ENCODE measurements around the gene NPIPA1. TPM values are rescaled to one million over a fixed set of nuclear protein-coding genes. Genes with fewer than 3 reads are reported as not detected.
"Not testable (repeated sequence)": the region's sequence is repeated elsewhere in the genome, so short reads cannot be mapped to it uniquely, and the experiment has no call there.

NPIPA1 gene
- total RNA-seq, 2 donors from 2014 or later: 101 to 165 TPM

GRCh38 chr16:14918504-14918903, 18.7 kb upstream of the NPIPA1 start:
- not testable (repeated sequence) for H3K27ac ChIP-seq; H3K27me3 ChIP-seq (replicated peaks; ENCODE audit: insufficient read depth); H3K9me3 ChIP-seq; H3K4me1 ChIP-seq (ENCODE audit: control insufficient read depth in 1 of 2, low read depth in 2 of 2); H3K4me3 ChIP-seq; ATAC-seq (ENCODE audit: insufficient number of reproducible peaks, low FRiP score, low read depth); H3K36me3 ChIP-seq
- DNase-seq (ENCODE audit: low spot score): peak; percentile 1

- H3K4me3 ChIP-seq; H3K27me3 ChIP-seq (replicated peaks; ENCODE audit: insufficient read depth); H3K27ac ChIP-seq; ATAC-seq (ENCODE audit: insufficient number of reproducible peaks, low FRiP score, low read depth); H3K36me3 ChIP-seq; H3K4me1 ChIP-seq (ENCODE audit: control insufficient read depth in 1 of 2, low read depth in 2 of 2); H3K9me3 ChIP-seq: not testable (repeated sequence)
- DNase-seq (ENCODE audit: low spot score): peak; percentile 2
Observed at GRCh38 chr16:14919837-14920600, 17.2 kb upstream of the NPIPA1 start.

- H3K9me3 ChIP-seq; ATAC-seq (ENCODE audit: insufficient number of reproducible peaks, low FRiP score, low read depth); H3K4me1 ChIP-seq (ENCODE audit: control insufficient read depth in 1 of 2, low read depth in 2 of 2); H3K27me3 ChIP-seq (replicated peaks; ENCODE audit: insufficient read depth); DNase-seq (ENCODE audit: low spot score); H3K27ac ChIP-seq; H3K4me3 ChIP-seq; H3K36me3 ChIP-seq: not testable (repeated sequence)
Observed at GRCh38 chr16:14922285-14922684, 15.0 kb upstream of the NPIPA1 start.

DNA sequence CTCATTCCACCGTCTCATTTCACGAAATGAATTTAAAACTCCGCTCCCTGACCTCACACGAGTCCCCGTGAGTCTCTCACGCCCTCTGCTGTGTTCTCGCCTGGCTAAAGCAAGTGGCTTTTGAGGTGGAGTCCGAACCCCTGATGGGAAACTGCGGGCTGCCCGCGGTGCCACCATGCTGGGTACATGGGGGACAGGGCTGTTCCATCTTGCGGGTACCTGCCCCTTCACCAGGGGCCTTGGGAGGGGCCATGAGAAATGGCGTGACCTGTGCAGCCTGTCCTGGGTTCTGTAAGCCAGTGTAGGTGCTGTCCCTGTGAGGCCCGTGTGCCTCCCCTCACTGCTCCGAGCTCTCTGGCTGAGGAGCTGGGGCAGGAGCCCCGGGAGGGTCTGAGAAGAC, 14.3 kb upstream of the NPIPA1 start:
- not testable (repeated sequence) for H3K27me3 ChIP-seq (replicated peaks; ENCODE audit: insufficient read depth); ATAC-seq (ENCODE audit: insufficient number of reproducible peaks, low FRiP score, low read depth); H3K27ac ChIP-seq; DNase-seq (ENCODE audit: low spot score); H3K9me3 ChIP-seq; H3K36me3 ChIP-seq; H3K4me3 ChIP-seq; H3K4me1 ChIP-seq (ENCODE audit: control insufficient read depth in 1 of 2, low read depth in 2 of 2)

- ATAC-seq (ENCODE audit: insufficient number of reproducible peaks, low FRiP score, low read depth); H3K36me3 ChIP-seq; H3K27me3 ChIP-seq (replicated peaks; ENCODE audit: insufficient read depth); H3K4me3 ChIP-seq; H3K9me3 ChIP-seq; H3K4me1 ChIP-seq (ENCODE audit: control insufficient read depth in 1 of 2, low read depth in 2 of 2); H3K27ac ChIP-seq: not testable (repeated sequence)
- DNase-seq (ENCODE audit: low spot score): peak; percentile 1
Observed at GRCh38 chr16:14923394-14924088, 13.7 kb upstream of the NPIPA1 start.

GRCh38 chr16:14924359-14924758, 12.9 kb upstream of the NPIPA1 start:
- not testable (repeated sequence) for H3K4me1 ChIP-seq (ENCODE audit: control insufficient read depth in 1 of 2, low read depth in 2 of 2); H3K36me3 ChIP-seq; ATAC-seq (ENCODE audit: insufficient number of reproducible peaks, low FRiP score, low read depth); H3K4me3 ChIP-seq; H3K27ac ChIP-seq; H3K9me3 ChIP-seq; H3K27me3 ChIP-seq (replicated peaks; ENCODE audit: insufficient read depth); DNase-seq (ENCODE audit: low spot score)

DNA sequence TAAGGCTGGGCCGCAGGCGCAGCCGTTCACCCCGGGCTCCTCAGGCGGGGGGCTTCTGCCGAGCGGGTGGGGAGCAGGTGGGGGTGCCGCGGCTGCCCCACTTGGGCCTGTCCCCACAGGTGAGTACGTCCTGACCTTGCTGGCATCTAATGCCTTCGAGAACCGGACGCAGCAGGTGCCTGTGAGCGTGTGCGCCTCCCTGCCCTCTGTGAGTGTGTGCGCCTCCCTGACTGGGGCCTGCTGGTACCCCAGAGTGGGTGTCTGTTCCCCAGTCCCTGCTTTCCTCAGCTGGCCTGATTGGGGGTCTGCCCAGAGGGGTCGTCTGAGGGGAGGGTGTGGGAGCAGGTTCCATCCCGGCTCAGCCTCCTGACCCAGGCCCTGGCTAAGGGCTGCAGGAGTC, 12.3 kb upstream of the NPIPA1 start:
- H3K9me3 ChIP-seq; H3K27me3 ChIP-seq (replicated peaks; ENCODE audit: insufficient read depth); H3K36me3 ChIP-seq; H3K27ac ChIP-seq; H3K4me1 ChIP-seq (ENCODE audit: control insufficient read depth in 1 of 2, low read depth in 2 of 2); ATAC-seq (ENCODE audit: insufficient number of reproducible peaks, low FRiP score, low read depth); DNase-seq (ENCODE audit: low spot score); H3K4me3 ChIP-seq: not testable (repeated sequence)

GRCh38 chr16:14928064-14928714, 9.1 kb upstream of the NPIPA1 start:
- H3K4me1 ChIP-seq (ENCODE audit: control insufficient read depth in 1 of 2, low read depth in 2 of 2); H3K27ac ChIP-seq; H3K36me3 ChIP-seq; H3K9me3 ChIP-seq; ATAC-seq (ENCODE audit: insufficient number of reproducible peaks, low FRiP score, low read depth); H3K27me3 ChIP-seq (replicated peaks; ENCODE audit: insufficient read depth); H3K4me3 ChIP-seq: not testable (repeated sequence)
- DNase-seq (ENCODE audit: low spot score): peak; percentile 1

DNA sequence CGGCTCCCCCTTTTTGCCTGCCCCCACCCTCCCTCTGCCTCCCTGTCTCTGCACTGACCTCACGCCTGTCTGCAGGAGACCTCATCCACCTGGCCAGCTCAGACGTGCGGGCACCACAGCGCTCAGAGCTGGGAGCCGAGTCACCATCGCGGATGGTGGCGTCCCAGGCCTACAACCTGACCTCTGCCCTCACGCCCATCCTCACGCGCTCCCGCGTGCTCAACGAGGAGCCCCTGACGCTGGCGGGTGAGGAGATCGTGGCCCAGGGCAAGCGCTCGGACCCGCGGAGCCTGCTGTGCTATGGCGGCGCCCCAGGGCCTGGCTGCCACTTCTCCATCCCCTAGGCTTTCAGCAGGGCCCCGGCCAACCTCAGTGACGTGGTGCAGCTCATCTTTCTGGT, 8.1 kb upstream of the NPIPA1 start:
- H3K27ac ChIP-seq; DNase-seq (ENCODE audit: low spot score); H3K36me3 ChIP-seq; ATAC-seq (ENCODE audit: insufficient number of reproducible peaks, low FRiP score, low read depth); H3K9me3 ChIP-seq; H3K4me1 ChIP-seq (ENCODE audit: control insufficient read depth in 1 of 2, low read depth in 2 of 2); H3K4me3 ChIP-seq; H3K27me3 ChIP-seq (replicated peaks; ENCODE audit: insufficient read depth): not testable (repeated sequence)

DNA sequence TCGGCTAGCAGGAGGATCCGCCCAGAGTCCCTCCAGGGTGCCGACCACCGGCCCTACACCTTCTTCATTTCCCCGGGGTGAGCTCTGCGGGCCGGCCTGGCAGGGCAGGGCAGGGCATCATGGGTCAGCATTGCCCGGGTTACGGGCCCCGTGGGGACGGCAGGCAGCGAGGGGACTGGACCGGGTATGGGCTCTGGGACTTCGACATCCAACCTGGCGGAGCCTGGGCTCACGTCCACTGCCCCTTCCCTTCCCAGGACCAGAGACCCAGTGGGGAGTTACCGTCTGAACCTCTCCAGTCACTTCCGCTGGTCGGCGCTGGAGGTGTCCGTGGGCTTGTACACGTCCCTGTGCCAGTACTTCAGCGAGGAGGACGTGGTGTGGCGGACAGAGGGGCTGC, 7.0 kb upstream of the NPIPA1 start:
- not testable (repeated sequence) for ATAC-seq (ENCODE audit: insufficient number of reproducible peaks, low FRiP score, low read depth); H3K27me3 ChIP-seq (replicated peaks; ENCODE audit: insufficient read depth); H3K27ac ChIP-seq; DNase-seq (ENCODE audit: low spot score); H3K9me3 ChIP-seq; H3K4me3 ChIP-seq; H3K36me3 ChIP-seq; H3K4me1 ChIP-seq (ENCODE audit: control insufficient read depth in 1 of 2, low read depth in 2 of 2)

DNA sequence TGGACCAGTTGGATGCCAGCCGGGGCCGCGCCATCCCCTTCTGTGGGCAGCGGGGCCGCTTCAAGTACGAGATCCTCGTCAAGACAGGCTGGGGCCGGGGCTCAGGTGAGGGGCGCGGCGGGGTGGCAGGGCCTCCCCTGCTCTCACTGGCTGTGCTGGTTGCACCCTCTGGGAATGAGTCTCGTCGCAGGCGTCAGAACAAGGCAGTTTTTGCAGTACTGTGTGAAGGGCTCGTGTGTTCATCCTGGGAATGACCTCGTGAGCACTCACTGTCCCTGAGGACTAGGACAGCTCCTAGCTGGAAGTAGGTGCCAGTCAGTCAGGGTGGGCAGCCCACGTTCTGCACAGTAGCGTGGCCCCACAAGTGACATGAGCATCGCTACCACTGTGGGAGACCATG, 6.3 kb upstream of the NPIPA1 start:
- H3K4me3 ChIP-seq; H3K4me1 ChIP-seq (ENCODE audit: control insufficient read depth in 1 of 2, low read depth in 2 of 2); ATAC-seq (ENCODE audit: insufficient number of reproducible peaks, low FRiP score, low read depth); H3K27ac ChIP-seq; DNase-seq (ENCODE audit: low spot score); H3K9me3 ChIP-seq; H3K27me3 ChIP-seq (replicated peaks; ENCODE audit: insufficient read depth); H3K36me3 ChIP-seq: not testable (repeated sequence)

DNA sequence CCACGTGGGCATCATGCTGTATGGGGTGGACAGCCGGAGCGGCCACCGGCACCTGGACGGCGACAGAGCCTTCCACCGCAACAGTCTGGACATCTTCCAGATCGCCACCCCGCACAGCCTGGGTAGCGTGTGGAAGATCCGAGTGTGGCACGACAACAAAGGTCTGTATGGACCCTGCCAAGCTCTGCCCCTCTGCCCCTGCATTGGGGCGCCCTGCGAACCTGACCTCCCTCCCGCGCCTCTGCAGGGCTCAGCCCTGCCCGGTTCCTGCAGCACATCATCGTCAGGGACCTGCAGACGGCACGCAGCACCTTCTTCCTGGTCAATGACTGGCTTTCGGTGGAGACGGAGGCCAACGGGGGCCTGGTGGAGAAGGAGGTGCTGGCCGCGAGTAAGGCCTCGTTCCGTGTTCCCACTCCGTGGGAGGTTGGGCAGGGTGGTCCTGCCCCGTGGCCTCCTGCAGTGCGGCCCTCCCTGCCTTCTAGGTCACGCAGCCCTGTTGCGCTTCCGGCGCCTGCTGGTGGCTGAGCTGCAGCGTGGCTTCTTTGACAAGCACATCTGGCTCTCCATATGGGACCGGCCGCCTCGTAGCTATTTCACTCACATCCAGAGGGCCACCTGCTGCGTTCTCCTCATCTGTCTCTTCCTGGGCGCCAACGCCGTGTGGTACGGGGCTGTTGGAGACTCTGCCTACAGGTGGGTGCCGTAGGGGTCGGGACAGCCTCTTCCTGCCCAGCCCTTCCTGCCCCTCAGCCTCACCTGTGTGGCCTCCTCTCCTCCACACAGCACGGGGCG, 4.5 kb upstream of the NPIPA1 start:
- not testable (repeated sequence) for H3K27me3 ChIP-seq (replicated peaks; ENCODE audit: insufficient read depth); H3K36me3 ChIP-seq; H3K4me3 ChIP-seq; H3K27ac ChIP-seq; H3K4me1 ChIP-seq (ENCODE audit: control insufficient read depth in 1 of 2, low read depth in 2 of 2); DNase-seq (ENCODE audit: low spot score); ATAC-seq (ENCODE audit: insufficient number of reproducible peaks, low FRiP score, low read depth); H3K9me3 ChIP-seq
